NCI-H460 (cell line): ENCODE measurements around the gene SSBP2. TPM values are rescaled to one million over a fixed set of nuclear protein-coding genes. Genes with fewer than 3 reads are reported as not detected.

Source experiments
- DNase-seq: peaks from one replicate; pipeline ENCODE4 v3.0.0-alpha.2; 2016; ENCODE audit warnings: low read depth; ENCODE audit errors: extremely low read depth
- total RNA-seq: library from RNA; depleted of rRNA; stranded (reverse); fragments of >200 nt; shearing (Covaris generic); gene quantifications from 2 replicates; pipeline ENCODE4 v1.2.3, GENCODE V29; 2014

SSBP2 gene
- total RNA-seq, 1 experiment from 2014 or later, result 12.0 TPM

DNA sequence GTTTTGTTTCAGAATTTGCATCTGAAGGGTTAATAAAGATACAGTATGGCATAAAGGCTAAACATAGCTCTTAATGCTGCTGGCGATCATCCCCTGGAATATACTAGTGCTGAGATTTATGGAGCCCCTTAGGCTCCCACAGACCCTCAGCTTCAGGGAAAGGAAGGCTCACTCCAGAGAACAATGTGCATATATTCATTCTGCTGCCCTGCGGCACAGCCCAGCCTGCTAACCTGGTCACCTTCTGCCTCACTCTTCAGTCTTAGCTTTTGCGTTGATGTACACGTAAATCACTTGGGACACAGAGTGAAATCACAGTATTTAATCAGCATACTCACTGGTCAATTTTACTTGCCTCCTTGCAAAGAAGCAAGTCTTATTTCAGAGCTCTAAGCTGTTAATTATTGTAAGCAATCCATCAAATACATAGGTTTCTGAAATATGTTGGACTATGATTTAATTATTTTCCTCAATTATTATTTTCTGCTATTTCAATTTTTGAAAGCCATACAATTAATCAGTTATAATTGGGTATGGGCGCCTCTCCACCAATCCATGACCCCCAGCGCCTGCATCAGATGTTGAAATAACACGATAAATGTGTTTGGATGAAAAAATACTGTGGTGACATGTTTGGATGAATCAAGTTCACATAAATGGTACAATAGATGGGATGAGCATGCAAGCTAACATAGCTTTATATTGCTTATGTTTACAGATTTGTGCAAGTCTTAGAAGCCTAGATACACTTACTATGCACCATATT is 345.6 kb downstream of the SSBP2 start:
- DNase-seq, result no peak

DNA sequence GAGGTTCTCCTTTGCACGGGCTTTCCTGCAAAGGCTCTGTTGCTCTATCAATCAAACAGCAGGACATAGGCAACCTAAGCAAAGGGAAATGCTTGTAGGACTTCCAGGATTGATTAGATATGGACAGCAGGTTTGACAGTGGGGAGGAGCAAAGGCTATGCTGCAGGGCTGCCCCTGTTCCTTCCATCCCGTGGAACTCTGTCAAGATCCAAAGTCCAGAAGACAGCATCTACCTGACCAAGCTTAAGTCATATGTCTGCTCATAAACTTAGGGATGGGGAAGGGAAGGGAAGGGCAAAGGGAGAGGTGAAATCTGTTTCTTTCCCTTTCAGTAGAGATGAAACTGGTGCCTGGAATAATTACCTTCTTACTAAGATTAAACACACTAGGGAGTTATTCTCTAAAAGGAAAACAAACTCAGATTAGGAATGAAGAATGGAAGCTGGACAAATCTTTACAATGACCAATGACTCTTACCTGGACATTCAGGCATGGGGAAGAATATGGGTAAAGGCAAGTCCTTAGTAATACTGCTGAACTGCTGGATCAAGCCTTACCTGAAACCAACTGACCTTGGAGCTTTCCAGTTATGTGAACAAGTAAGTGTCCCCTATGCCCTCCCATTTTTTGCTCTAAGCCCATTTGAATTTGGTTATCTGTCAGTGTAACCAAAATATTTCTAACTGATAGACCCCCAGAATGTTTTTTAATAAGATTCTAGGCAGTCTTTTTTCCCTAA is 348.5 kb downstream of the SSBP2 start:
- DNase-seq, result no peak

DNA sequence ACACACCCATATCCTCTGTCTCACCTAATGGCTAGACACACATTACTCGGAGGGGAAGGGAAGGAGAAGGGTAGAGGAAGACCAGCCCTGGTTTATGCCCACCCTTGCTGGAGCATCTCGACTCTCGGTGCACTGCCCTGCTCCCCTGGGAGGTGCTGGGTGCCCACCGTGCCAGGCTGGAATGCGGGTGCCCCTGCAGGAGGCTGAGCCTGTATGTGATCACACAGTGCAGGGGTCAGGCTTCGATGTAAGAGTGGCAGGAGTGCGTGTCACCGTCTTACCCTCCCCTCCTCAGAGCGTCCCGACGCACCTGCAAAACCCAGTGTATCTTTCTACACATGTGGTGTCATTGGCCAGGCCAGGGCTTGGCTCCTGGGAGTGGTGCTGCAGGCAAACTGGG is 349.6 kb downstream of the SSBP2 start:
- no peak for DNase-seq

DNA sequence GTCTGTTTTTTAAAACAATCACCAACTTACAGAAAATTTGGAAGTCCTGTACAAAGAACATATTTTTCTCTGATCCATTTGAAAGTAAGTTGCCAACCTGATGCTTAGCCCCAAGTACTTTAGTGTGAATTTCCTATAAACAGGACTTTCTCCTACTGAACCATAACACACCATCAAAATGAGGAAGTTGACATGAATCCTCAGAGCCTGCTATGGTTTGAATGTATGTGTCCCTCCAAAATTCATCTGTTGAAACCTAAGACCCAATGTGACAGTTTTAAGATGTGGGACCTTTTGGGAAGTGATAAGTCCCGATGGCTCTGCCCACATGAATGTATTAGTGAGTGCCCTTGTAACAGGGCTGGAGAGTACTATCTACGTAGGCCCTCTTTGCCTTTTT is 350.5 kb downstream of the SSBP2 start:
- DNase-seq, result no peak

DNA sequence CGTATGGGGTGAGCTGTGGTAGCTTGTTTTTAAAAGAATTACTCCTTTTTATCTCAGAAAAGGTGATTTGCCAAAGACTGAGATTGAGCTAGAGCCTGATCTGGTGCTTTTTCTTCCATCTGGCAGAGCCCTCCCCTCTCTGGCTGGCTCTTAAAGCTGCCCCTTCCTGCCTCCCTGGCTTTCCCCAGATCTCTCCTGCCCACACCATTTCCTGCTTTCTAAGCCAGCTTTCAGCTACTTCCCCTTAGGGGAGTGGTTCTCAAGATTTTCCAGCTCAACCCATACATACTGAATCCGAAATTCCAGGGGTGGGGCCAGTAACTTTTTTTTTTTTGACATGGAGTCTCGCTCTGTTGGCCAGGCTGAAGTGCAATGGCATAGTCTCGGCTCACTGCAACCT is 352.2 kb downstream of the SSBP2 start:
- no peak for DNase-seq

DNA sequence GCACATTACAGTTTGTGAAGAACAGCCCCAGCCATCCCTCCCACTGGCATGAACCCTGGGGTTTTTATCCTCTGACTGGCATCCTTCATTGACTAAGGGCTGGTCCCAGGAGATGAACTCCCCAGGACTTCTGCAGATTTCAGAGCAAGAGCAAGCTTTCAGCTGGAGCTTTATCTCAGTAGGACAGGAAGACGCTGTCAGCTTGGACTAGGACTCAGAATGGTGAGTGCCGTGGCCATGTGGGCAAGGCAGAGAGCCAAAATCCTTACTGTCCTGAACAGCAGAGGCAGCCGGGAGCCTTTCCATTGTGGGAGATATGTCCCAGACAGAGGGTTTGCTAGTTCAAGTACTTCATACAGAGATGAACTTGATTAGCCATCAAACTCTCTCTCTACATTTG is 353.7 kb downstream of the SSBP2 start:
- DNase-seq, result no peak

DNA sequence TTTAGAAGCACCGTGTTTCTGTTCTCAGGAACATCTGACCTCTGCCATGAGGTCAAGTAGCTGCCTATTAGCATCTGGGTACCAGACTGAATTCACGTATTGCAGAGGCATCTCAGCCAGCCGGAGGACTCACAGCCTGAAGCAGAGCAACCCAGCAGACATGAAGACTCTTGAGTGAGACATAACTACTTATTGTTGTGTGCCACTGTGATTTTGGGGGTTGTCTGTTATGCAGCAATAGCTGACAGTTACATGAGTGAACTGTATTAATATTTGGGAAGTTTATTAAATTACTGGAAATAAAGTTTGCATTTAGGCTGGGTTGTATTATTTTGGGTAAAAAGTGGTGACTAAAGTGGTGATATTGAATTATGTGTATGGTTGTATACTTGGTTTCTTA is 355.6 kb downstream of the SSBP2 start:
- DNase-seq, result no peak

DNA sequence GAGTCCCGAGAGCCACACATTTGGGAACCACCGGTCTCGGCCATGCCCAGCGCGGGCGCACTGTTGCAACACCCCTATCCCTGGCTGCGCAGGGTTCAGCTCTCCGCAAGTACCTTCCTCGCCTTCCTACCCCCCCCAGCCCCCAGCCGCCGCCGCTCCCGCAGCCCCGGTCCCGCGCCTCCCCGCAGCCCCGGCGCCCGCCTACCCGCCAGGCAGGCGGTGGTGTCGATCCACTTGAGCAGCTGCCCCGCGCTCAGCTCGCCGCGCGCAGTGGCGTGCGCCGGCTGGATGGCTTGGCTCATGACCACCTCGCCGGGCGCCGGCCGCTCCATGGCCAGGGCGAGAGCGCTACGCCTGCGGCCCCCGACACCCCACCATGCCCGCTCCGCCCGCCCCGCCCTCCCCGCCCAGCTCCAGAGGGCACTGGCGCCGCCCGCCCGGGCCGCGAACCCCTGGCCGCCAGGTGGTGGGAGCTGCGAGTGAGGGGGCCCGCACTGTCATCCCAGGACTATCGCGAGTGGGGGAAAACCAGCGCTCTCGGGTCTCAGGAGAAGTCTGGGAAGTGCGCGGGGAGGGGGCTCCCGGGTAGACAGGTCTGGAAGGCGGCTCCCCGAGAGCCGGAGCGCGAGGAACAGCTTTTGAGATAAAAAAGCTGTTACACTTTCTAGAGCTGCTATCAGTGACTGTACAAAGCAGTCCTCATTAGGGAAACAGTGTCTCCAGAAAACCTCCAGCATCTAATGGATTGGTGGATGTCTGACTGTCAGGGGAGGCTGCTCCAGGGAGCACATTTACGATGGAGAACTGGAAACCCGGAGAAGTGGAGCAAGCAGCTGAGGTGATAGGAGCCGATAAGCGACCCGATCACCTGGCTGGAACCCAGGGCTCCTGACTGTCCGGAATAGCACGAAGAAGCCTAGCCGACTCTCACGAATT is 356.8 kb downstream of the SSBP2 start, which contains the start of gene ACOT12:
Gene ACOT12, minus strand, starts transcription at position 352 of the 936 bp plus-strand sequence. Its CDS starts 20 bp downstream, at position 332.
- DNase-seq, result no peak

DNA sequence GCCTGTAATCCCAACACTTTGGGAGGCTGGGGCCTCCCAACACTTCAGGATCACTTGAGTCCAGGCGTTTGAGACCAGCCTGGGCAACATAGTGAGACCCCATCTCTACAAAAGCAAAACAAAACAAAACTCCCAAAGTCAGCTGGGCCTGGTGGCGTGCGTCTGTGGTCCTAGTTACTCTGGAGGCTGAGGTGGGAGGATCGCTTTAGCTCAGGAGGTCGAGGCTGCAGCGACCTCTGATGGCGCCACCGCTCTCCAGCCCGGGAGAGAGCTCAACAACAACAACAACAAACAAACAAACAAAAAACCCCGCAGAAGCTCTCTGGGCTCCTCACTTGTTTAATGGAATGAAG is 357.5 kb downstream of the SSBP2 start:
- DNase-seq, result no peak

DNA sequence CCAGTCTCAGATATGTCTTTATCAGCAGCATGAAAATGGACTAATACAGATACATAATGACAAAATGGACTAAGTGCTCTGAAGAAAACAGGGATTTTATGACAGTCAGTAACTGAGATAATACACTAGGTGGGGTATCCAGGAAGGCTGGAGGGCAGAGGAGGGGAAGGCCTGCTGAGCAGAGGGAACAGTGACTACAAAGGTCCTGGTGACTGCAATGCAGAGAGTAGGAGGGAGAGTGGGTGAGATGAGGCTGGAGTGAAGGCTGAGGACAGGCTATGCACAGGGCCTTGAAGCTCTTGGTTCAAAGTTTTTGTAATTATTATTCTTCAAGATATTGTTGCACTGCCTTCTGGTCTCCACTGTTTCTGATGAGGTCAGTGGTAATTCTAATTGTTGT is 361.9 kb downstream of the SSBP2 start:
- no peak for DNase-seq

DNA sequence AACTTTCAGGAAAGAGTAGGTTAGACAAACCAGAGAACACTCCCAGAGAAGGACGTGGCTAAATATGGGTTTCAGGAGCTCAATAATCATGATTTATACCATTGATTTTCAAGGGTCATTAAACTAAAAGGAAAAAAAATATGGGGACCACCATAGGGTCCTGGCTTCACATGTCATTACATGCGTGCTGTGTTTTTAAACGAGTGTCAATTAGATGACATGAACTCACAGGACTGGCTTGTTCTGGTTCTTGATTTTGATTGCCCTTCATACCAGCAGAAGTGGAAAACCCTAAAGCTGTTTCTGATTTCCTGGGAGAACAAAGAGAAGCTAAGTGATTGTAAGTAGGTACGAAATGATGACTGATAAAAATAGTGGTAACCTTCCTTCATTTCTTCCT is 362.7 kb downstream of the SSBP2 start:
- DNase-seq, result no peak

DNA sequence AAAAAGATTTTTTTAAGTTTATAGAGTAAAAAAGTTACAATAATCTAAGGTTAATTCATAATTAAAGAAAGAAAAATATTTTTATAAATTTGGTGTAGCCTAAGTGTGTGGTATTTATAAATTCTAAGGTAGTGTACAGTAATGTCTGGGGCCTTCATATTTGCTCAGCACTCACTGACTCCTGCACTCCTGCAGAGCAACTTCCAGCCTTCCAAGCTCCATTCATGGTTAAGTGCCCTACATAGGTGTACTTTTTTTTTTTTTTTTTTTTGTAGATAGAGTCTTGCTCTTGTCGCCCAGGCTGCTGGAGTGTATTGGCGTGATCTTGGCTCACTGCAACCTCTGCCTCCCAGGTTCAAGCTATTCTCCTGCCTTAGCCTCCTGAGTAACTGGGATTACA is 367.0 kb downstream of the SSBP2 start:
- DNase-seq, result no peak

DNA sequence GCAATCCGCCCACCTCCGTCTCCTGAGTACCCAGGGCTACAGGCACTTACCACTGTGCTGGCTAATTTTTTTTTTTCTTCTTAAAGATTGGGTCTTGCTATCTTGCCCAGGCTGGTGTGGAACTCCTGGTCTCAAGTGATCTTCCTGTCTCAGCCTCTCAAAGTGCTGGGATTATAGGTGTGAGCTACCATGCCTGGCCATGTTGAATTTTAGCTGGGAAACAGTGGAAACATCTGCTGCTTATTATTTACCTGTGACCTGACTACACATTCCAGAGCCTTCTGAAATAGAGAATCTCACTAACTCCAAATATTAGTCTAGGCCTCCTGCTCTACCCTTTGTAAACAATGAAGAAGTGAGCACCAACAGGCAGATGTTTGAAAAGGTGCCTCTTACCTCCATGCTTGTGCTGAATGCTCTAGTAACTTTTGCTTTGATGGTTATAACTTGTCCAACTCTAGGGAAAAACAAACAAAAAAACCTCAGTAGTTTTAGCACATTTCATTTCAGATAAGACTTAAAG is 379.5 kb downstream of the SSBP2 start:
- no peak for DNase-seq

DNA sequence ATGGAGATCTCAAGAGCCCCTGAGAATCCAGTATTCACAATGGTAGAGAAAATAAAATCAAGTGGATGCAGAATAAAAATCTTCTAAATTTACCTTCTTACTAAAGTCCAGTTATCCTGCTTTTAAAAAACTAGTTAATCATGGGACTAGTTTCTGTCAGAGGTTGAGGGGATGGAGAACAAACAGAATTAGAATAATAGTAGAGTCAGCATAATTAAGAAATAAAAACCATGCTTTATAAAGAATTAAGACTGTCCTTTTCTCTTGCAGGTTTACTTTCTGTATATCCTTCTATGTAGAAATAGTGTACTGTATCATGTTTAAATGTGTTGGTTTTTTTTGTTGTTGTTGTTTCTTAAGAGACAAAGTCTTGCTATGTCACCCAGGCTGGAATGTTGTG is 380.0 kb downstream of the SSBP2 start:
- no peak for DNase-seq

DNA sequence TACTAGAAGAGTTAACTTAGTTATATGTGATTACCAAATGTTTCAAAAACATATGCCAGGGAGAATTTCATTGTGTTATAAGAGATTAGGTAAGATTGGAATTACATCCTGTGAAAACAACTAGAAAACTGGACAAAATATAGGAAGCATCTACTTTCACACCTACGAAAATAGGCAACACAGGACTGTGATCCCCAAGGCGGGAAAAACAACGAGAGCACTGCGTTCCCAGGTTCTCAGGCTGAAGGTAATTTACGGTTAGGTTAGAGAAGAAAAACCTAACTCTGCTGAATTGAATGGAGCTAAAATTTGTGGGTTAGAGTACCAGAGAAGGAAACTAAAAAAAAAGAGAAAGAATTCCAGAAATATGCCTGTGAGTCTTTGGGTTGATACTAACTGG is 385.4 kb downstream of the SSBP2 start:
- DNase-seq, result no peak

DNA sequence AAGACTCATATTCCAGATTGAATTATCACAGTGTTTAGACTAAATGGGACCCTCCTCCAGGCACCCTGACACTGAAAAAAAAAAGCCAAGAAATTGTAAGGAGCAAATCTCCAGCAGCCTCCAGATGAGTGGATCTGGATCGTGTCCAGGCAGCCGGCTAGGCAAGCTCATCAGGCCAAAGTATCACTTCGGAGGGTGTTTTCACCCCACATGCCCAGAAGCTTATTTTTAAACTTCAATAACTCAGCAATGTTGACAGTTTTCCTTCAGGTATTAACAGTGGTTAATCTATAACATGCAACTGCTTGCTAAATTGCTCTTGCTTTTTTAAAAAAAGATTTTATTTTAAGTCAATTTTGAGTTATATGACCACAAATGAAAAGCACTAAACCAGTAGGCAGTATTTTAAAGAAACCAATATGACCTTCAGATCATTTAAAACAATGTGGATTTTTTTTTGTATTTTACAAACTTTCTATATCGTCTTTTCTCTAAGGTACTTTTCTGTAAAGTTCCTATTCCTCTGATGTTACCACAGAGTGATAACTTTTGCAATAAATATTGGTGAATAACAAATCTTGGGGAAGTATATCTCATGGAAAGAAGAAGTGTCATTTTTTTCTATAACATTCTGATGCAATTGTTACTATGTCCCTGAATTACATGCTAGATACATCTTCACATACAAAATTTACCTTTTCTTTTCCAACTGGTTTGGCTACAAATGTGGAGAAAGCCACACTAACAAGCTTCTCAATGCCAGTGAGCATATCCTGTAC is 387.6 kb downstream of the SSBP2 start:
- DNase-seq, result no peak
